Measurements from ENCODE around the gene GPR148.
"Not testable (repeated sequence)": the region's sequence is repeated elsewhere in the genome, so short reads cannot be mapped to it uniquely, and the experiment has no call there.

GRCh38 chr2:130692041-130692770 lies 36.7 kb upstream of the GPR148 start:
- TF ChIP-seq CTCF, EP300, POLR2A (IDR thresholded peaks at IDR 0.05): not testable (repeated sequence)
